HEK293 (cell line): ENCODE results near the gene SIK2.

ENCODE experiments used
- CTCF ChIA-PET: fragments of 350-600 bp; formaldehyde crosslinking; extraction: SDS; loops from one replicate; lab custom pipeline; 2021; ENCODE audit warnings: antibody characterized with exemption; lab: Yijun Ruan, JAX
- POLR2A ChIA-PET: fragments of 300-600 bp; formaldehyde crosslinking; extraction: SDS; loops from one replicate; lab custom pipeline; 2020; ENCODE audit warnings: antibody characterized with exemption, inconsistent platforms; lab: Yijun Ruan, JAX
- H3K27ac ChIP-seq: fragments of 200-500 bp; sonication (Bioruptor generic); 2 replicates; pipeline ENCODE4 v1.5.1; 2014; ENCODE audit warnings: low read depth, low read length, control low read depth, inconsistent platforms; ENCODE audit errors: extremely low read depth
- H3K36me3 ChIP-seq, 2 experiments: fragments of 200-500 bp in 1 of 2; sonication (Bioruptor generic) in 1 of 2; 1 replicate in 1 of 2; 2 replicates in 1 of 2; pipeline ENCODE4 v1.5.1; 2014 to 2017; ENCODE audit warnings: inconsistent platforms in 2 of 2, low read length in 2 of 2; ENCODE audit not compliant: control insufficient read depth in 2 of 2, insufficient read depth in 1 of 2
- H3K4me1 ChIP-seq: fragments of 200-500 bp; sonication (Bioruptor generic); 2 replicates; pipeline ENCODE4 v1.5.1; 2014; ENCODE audit warnings: mild to moderate bottlenecking, low read length, inconsistent platforms; ENCODE audit not compliant: control insufficient read depth, insufficient read depth
- H3K4me3 ChIP-seq: 2 replicates; pipeline ENCODE4 v1.5.1; 2011; ENCODE audit warnings: low read depth, mild to moderate bottlenecking, control low read depth, low read length, moderate library complexity
- H3K9me3 ChIP-seq: fragments of 200-500 bp; sonication (Bioruptor generic); 2 replicates; pipeline ENCODE4 v1.5.1; 2014; ENCODE audit warnings: low read depth, low read length, inconsistent platforms; ENCODE audit not compliant: control insufficient read depth, insufficient read depth
- AEBP2 ChIP-seq: fragments of 450-650 bp; formaldehyde crosslinking; IDR thresholded peaks from 2 replicates; pipeline ENCODE4 v1.5.1; 2016; ENCODE audit warnings: missing biosample characterization, missing genetic modification characterization, borderline replicate concordance
- BCL11A ChIP-seq: fragments of 450-650 bp; formaldehyde crosslinking; IDR thresholded peaks from 2 replicates; pipeline ENCODE4 v1.5.1; 2016; ENCODE audit warnings: low read depth, missing biosample characterization, missing genetic modification characterization
- GLI4 ChIP-seq: fragments of 450-650 bp; formaldehyde crosslinking; IDR thresholded peaks from 2 replicates; pipeline ENCODE4 v1.5.1; 2016; ENCODE audit warnings: missing biosample characterization, missing genetic modification characterization
- WT1 ChIP-seq: fragments of 450-650 bp; formaldehyde crosslinking; IDR thresholded peaks from 2 replicates; pipeline ENCODE4 v1.5.1; 2016; ENCODE audit warnings: missing biosample characterization, missing genetic modification characterization
- ZBTB7A ChIP-seq: fragments of 450-650 bp; formaldehyde crosslinking; IDR thresholded peaks from 2 replicates; pipeline ENCODE4 v1.5.1; 2016; ENCODE audit warnings: low read depth, missing biosample characterization, missing genetic modification characterization
- ZFP37 ChIP-seq: fragments of 450-650 bp; formaldehyde crosslinking; IDR thresholded peaks from 2 replicates; pipeline ENCODE4 v1.5.1; 2016; ENCODE audit warnings: missing biosample characterization, missing genetic modification characterization
- ZIC2 ChIP-seq: fragments of 450-650 bp; formaldehyde crosslinking; IDR thresholded peaks from 2 replicates; pipeline ENCODE4 v1.5.1; 2016; ENCODE audit warnings: missing biosample characterization, missing genetic modification characterization
- ZNF121 ChIP-seq: fragments of 450-650 bp; formaldehyde crosslinking; IDR thresholded peaks from 2 replicates; pipeline ENCODE4 v1.5.1; 2016; ENCODE audit warnings: missing biosample characterization, missing genetic modification characterization
- ZNF16 ChIP-seq: fragments of 450-650 bp; formaldehyde crosslinking; IDR thresholded peaks from 2 replicates; pipeline ENCODE4 v1.5.1; 2016; ENCODE audit warnings: low read depth, missing biosample characterization, missing genetic modification characterization
- ZNF184 ChIP-seq: fragments of 450-650 bp; IDR thresholded peaks from 2 replicates; pipeline ENCODE4 v1.5.1; 2018; ENCODE audit warnings: missing biosample characterization, mild to moderate bottlenecking, missing genetic modification characterization
- ZNF202 ChIP-seq: fragments of 450-650 bp; formaldehyde crosslinking; IDR thresholded peaks from 2 replicates; pipeline ENCODE4 v1.5.1; 2016; ENCODE audit warnings: missing biosample characterization, missing genetic modification characterization, borderline replicate concordance
- ZNF211 ChIP-seq: fragments of 450-650 bp; formaldehyde crosslinking; IDR thresholded peaks from 2 replicates; pipeline ENCODE4 v1.5.1; 2016; ENCODE audit warnings: low read depth, missing biosample characterization, missing genetic modification characterization
- ZNF274 ChIP-seq, 2 experiments: fragments of 200-500 bp in 1 of 2; fragments of 450-650 bp in 1 of 2; sonication (Bioruptor generic) in 1 of 2; formaldehyde crosslinking in 1 of 2; IDR thresholded peaks; 2 replicates each; pipeline versions ENCODE4 v1.5.1 to v1.6.1; 2014 to 2016; ENCODE audit warnings: borderline replicate concordance in 1 of 2, inconsistent platforms in 1 of 2, low read length in 1 of 2, missing biosample characterization in 1 of 2, missing genetic modification characterization in 1 of 2
- ZNF398 ChIP-seq: fragments of 450-650 bp; formaldehyde crosslinking; IDR thresholded peaks from 2 replicates; pipeline ENCODE4 v1.5.1; 2017; ENCODE audit warnings: missing biosample characterization, missing genetic modification characterization
- ZNF521 ChIP-seq: fragments of 450-650 bp; formaldehyde crosslinking; IDR thresholded peaks from 2 replicates; pipeline ENCODE4 v1.5.1; 2017; ENCODE audit warnings: missing biosample characterization, mild to moderate bottlenecking, missing genetic modification characterization
- ZNF580 ChIP-seq: fragments of 450-650 bp; formaldehyde crosslinking; IDR thresholded peaks from 2 replicates; pipeline ENCODE4 v1.5.1; 2016; ENCODE audit warnings: missing biosample characterization, missing genetic modification characterization

Gene SIK2

GRCh38 chr11:111774955-111775710 lies 172.9 kb downstream of the SIK2 start (continued):
- TF ChIP-seq ZNF398: no peak
- TF ChIP-seq AEBP2 (tag by site-specific recombination): no peak
- TF ChIP-seq ZNF121 (tag by site-specific recombination): peak; percentile 42; the same call in 1 of the 2 replicates

- ChIA-PET CTCF (interaction anchor here (0.6 to 5.3 kb wide), 37 partner anchors 9 to 750 kb away, joined by 3 to 46 read pairs (median 4); partner anchors contain the start of gene PPP2R1B), POLR2A (no interaction called here)
- Histone ChIP-seq H3K36me3 (no peaks in the 10 kb centered on the region), H3K27ac (no peak overlapping the region), H3K9me3 (no peaks in the 10 kb centered on the region), H3K4me1 (no peaks in the 10 kb centered on the region), H3K4me3 (no peak overlapping the region)
- no peak for TF ChIP-seq ZNF16 (tag by site-specific recombination)
- TF ChIP-seq ZBTB7A (tag by site-specific recombination): no peak
- TF ChIP-seq ZNF274 (IDR thresholded peaks at IDR 0.05; ENCODE audit: low read length): no peak
- no peak for TF ChIP-seq ZNF274 (tag by site-specific recombination; IDR thresholded peaks at IDR 0.05; ENCODE audit: borderline replicate concordance)
- no peak for TF ChIP-seq ZNF521 (tag by site-specific recombination)
- TF ChIP-seq BCL11A: no peak
- TF ChIP-seq AEBP2 (tag by site-specific recombination): no peak
- TF ChIP-seq ZIC2 (tag by site-specific recombination): no peak
- no peak for TF ChIP-seq ZNF184
- no peak for TF ChIP-seq ZNF580 (tag by site-specific recombination)
- TF ChIP-seq WT1 (tag by site-specific recombination): no peak
- no peak for TF ChIP-seq ZFP37 (tag by site-specific recombination)
- no peak for TF ChIP-seq ZNF211 (tag by site-specific recombination)
- no peak for TF ChIP-seq GLI4 (tag by site-specific recombination)
- TF ChIP-seq ZNF202 (tag by site-specific recombination): no peak
Observed at GRCh38 chr11:111776398-111777093, 174.3 kb downstream of the SIK2 start.
